Fibroblast of peridontal ligament (primary cell): ENCODE data around the gene SGSH.
"Not testable (repeated sequence)": the region's sequence is repeated elsewhere in the genome, so short reads cannot be mapped to it uniquely, and the experiment has no call there.

Source experiments
- DNase-seq: peaks from one replicate; pipeline ENCODE4 v3.0.0-alpha.2; 2010; ENCODE audit errors: extremely low read depth

Gene SGSH

DNA sequence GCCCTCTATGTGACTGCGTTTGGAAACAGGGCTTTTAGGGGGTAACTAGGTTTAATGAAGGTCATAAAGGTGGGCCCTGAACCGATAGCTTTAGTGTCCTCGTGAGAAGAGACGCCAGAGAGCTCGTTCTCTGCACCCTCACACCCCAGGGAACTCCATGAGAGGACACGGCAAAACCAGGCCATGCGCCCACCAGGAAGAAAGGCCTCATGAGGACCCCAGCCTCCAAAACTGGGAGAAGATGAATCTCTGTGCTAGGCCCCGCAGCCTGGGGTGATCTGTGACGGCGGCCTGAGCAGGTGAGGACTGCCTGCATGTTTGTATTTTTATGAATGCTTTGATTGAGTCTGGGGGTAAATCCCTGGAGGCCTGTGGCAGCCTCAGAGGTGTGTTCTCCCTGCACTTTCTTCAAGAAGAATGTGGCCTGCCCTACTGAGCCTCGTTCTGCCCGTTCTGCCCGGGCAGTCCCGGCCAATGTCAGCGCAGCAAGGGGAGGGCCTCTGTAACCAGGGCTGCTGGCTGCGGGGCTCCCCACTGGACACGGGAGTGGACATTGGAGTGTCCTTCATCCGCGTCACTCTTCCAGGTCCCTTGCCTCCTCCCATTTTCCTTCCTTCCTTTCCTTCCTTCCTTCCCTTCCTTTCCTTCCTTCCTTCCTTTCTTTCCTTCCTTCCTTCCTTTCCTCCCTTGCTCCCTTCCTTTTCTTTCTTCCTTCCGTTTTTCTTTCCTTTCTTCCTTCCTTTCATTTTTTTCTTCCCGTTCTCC, 33.7 kb upstream of the SGSH start:
- no peak for DNase-seq

- no peak for DNase-seq
These were observed 32.7 kb upstream of the SGSH start for GRCh38 chr17:80252871-80253270.

- DNase-seq: no peak
These were observed 31.8 kb upstream of the SGSH start for GRCh38 chr17:80251966-80252365.

DNA sequence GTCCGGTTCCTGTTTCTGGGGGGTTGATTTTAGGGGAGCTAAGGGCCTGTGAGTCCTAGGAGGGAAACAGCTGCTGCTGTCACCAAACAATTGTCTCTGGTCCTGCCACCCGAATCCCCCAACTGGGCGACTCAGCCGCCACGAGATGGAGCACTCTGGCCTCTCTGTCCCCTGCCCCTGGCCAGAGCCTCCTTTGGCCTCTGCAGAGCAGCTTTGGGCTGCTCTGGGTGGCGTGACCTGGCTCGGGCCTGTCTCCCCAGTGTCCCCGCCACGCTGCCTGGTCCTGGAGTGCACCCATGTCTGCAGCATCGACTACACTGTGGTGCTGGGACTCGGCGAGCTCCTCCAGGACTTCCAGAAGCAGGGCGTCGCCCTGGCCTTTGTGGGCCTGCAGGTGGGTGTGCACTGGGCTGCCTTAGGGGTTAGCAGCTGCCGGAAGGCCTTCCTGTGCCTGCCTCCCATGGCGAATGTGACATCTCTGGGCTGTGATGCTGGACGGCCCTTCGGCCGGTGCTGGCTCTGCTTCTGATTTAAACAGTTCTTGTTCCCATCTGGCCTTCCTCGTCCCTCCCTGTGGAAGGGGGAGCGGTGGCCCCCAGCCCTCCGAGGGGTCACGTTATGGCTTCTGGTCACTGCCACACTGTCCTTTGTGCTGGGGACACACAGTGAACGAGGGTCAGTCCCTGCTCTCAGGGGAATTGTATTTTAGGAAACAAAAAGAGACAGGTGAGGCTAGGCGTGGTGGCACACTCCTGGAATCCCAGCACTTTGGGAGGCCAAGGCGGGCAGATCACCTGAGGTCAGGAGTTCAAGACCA, 29.0 kb upstream of the SGSH start:
- no peak for DNase-seq

GRCh38 chr17:80248001-80248893, 28.1 kb upstream of the SGSH start:
- no peak for DNase-seq

DNA sequence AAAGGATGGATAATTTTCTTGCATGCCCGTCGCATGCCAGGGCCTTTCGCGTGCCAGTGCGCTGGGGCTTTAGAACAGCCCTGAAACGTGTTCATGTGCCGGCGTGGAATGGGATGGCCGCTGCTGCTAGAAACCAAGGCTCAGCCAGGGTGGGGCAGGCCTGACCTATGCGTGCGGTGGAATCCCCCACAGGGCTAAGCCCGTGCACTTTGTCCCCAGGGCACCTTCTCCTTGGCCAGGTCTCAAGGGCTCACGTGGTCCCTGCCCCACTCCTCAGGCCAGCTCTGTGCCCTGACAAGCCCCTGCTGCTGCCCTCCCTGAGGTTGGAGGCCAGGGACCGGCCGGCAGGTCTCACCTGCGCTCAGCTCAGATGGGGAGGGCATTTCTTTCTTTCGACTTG, 27.4 kb upstream of the SGSH start:
- no peak for DNase-seq

DNA sequence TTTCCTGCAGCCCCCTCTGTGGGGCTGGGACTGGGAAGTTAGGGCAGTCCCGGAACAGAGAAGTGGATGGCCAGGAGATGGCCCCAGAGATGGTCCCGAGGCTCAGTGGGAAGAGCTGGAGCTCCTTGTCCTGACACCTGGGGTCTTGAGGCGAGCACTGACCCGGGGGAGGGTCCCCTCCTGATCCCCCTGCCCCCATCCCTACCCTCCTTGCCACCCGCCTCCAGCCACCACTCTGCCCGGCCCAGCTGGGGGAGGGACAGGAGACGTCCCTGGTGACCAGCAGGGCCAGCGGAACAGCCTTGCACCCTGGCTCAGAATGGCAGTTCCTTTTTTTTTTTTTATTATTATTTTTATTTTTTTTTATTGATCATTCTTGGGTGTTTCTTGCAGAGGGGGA, 26.6 kb upstream of the SGSH start:
- no peak for DNase-seq

- DNase-seq: no peak
These were observed 26.1 kb upstream of the SGSH start for GRCh38 chr17:80246266-80246681.

DNA sequence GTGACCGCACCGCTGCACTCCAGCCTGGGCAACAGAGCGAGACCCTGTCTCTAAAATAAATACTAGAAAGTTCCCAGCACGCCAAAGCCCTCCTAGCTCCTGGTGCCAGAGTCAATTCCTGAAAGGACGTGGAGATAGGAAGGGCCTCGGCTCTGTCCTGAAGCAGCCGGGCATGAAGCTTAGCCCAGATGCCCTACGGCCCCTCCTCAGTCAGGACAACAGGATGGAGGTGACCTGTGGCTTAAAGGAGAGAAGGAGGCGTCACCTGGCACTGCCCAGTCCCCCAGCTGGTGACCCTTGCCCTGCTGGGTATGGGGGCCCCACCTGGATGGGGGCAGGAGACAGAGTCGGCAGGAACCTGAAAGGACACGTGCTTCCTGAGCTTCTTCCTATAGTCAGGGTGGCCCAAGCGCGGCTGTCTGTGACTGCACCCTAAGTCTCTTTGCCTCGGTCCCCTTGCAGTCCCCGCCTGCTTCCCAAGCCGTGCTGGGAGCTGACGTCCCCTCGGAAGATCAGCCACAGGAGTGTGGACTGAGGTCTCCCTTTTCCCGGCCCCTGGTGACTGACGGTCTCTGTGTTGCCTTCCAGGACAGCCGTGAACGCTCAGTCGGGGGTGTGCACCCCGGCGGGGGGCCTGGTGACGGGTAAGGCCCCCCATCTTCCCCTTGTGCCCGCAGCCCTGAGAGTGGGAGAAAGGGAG, 25.6 kb upstream of the SGSH start:
- DNase-seq: no peak

DNA sequence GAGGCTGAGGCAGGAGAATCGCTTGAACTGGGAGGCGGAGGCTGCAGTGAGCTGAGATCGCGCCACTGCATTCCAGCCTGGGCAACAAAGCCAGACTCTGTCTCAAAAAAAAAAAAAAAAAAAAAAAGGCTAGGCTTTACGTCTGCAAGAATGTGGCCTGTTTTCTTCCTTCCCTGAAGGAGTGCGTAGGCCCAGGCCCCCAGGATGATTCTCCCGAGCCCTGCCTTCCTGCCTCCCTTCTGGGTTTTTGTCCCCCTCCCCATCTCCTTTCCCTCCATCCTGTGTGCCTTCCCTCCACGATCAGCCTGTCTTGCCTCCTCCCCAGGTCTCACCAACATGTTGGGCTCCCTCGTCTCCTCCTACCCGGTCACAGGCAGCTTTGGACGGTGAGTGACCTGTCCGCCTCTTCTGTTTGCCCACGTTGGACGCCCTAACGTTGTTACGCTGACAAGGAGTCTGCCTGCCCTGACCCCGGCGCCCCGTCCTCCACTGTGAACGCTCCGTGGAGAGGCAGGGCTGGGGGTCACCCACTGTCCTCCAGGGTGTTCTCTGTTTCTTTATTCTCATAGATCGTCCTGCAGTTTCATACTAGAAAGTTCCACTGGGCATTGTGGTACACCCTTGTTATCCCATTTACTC, 24.9 kb upstream of the SGSH start:
- no peak for DNase-seq

DNA sequence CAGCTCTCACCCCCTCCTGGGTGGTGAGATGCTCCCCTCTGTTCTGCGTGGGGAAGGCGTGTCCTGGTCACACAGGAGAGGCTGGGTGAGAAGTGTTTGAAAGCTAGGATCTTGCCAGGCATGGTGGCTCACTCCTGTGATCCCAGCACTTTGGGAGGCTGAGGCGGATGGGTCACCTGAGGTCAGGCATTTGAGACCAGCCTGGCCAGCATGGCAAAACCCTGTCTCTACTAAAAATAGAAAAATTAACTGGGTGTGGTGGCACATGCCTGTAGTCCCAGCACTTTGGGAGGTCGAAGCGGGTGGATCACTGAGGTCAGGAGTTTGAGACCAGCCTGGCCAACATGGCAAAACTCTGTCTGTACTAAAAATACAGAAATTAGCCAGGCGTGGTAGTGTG, 24.3 kb upstream of the SGSH start:
- DNase-seq: not testable (repeated sequence)

DNA sequence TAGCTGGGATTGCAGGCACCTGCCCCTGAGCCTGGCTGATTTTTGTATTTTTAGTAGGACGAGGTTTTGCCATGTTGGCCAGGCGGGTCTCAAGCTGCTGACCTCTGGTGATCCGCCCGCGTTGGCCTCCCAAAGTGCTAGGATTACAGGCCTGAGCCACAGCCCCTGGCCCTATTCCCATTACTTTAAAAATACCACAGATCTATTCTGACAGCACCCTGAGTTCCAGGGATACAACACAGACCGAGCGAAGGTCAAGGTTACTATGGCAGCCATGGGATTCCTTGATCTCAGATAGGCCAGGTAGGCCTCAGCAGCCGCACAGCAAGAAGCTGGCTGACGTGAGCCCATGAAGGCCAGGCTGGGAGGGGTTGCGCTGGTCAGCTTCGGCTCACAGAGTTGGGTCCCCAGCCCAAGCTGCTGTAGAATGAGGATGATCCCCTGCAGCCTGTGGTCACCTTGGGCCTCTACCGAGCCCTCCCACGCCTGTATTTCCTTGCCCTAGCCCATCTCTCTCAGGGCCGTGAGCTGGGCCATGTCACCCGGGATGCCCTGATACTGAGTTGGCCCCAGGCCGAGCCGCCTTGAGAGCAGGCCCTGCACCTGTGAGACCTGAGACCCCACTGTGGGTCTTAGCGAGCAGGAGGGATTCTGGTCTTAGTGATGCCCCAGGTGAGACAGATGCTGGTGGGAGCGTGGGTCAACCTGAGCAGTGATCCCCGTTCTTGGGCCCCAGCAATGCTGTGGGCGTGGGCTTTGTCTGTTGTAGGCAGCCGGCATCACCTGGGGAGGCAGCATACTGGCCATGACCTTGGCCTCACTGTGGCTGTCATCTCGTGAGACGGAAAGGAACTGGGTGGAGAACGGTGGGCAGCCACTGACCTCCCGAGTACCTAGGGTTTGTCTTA, 23.6 kb upstream of the SGSH start:
- no peak for DNase-seq

DNA sequence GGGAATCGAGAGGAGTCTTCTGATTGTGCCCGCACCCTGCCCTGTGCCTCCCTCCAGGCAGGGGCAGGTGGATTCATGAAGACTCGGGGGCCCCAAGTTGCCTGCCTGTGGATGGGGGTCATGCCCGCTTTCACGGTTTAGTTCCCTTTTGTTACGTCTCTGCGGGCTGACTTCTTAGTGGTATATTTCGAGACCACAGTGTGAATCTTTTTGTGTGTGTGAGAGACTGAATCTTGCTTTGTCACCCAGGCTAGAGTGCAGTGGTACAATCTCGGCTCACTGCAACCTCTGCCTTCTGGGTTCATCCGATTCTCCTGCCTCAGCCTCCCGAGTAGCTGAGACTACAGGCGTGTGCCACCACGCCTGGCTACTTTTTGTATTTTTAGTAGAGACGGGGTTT, 22.4 kb upstream of the SGSH start:
- no peak for DNase-seq

DNA sequence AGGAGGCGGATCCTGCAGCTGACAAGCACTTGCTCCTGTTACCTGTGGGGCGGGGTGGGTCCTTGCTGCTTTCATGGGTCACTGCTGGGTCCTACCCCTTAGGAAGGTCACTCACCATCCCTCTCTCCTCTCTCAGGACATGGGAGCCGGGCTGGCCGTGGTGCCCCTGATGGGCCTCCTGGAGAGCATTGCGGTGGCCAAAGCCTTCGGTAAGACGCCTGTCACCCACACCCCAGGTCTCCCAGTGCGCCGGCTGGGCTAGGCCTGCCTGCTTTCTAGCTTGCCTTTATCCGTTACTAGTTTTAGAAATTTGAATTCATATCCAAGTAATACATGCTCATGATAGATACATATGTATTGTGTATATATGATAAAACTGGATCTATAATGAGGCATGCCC, 17.3 kb upstream of the SGSH start:
- DNase-seq: no peak

DNA sequence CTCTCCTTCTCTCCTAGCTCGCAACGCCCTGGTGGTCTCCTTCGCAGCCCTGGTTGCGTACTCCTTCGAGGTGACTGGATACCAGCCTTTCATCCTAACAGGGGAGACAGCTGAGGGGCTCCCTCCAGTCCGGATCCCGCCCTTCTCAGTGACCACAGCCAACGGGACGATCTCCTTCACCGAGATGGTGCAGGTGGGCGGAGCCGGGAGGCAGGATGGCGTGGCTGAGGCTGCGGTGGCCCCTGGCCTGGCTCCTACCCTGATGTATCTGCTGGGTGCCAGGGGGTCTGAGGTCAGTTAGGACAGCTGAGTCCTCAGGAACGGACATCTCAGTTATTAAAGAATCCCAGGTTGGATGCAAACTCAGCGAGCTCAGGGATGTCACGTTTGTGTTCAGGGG, 16.8 kb upstream of the SGSH start:
- no peak for DNase-seq

DNA sequence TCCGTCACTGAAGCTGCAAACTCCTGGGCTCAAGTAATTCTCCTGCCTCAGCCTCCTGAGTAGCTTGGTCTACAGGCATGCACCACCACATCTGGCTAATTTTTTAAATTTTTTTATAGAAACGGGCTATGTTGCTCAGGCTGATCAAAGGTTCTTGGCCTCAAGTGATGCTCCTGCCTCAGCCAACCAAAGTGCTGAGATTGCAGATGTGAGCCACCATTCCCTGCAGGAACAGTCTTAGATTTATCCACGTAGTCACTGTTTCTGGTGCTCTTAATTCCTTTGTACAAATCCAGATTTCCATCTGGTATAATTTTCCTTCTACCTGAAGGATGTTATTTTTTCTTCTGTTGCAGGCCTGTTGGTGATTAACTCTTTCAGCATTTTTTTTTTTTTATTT, 13.1 kb upstream of the SGSH start:
- no peak for DNase-seq

DNA sequence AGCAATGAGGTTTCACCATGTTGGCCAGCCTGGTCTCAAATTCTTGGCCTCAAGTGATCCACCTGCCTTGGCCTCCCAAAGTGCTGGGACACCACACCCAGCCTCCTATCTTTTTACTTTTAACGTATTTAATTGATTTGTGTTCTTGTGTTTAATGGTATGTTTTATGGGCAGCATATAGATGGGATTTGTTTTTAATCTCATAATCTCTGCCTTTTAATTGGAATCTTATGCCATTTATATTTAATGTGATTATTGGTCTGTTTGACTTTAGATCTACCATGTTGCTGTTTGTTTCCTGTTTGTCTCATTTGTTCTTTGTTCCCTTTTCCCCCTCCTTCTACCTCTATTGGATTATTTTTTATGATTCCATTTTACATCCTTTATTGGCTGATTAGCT, 12.3 kb upstream of the SGSH start:
- no peak for DNase-seq

DNA sequence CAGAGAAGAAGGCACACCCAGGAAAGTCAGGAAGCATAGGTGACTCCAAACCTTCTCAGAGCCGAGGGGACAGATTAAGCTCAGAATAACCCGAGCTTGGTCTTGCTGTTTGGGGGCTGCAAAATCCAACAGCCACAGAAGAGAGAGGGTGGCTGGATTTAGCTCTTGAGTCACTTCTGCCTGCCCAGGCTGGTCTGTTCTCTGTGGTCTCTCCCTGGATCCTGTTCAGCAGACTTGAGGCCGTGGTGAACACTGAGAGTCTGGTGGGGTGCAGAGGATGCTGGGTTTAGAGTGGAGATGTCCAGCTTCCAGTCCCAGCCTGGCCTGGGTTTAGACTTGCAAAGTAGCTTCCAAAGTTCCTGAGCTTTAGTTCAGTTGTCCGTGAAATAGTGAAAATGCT, 8.9 kb upstream of the SGSH start:
- DNase-seq: no peak

GRCh38 chr17:80228477-80228876, 8.3 kb upstream of the SGSH start:
- DNase-seq: no peak

DNA sequence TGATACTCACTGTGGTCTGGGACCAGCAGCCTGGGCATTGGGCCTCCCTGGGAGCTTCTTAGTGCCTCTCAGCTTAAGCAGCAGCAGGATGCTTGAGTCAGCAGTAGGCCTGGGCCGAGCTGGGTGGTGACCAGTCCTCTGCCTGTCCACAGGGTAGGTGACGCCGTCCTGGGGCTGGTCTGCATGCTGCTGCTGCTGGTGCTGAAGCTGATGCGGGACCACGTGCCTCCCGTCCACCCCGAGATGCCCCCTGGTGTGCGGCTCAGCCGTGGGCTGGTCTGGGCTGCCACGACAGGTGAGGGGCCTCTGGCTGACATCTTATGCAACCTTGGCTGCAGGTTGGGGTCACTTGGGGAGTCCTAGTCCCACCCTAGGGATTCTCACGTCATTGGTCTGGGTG, 7.5 kb upstream of the SGSH start:
- no peak for DNase-seq
